GM12878 (cell line): Measurements from ENCODE around the gene ATP1B2. TPM values are rescaled to one million over a fixed set of nuclear protein-coding genes. Genes with fewer than 3 reads are reported as not detected.

Experiments used
- ATAC-seq: fragments of 200-7000 bp; cut with Tn5 transposase; 3 replicates; pipeline ENCODE4 v1.9.1; 2020; ENCODE audit warnings: mild to moderate bottlenecking, moderate library complexity
- BruUV-seq: library from RNA; stranded (reverse); fragments of 400-500 nt; replicated peaks from 2 replicates; lab custom pipeline; 2021; lab: Mats Ljungman, UMichigan
- CTCF ChIA-PET: fragments of 300-600 bp; sonication (Branson Sonifier 250); formaldehyde crosslinking; extraction: SDS; loops from one replicate; lab custom pipeline; 2021; ENCODE audit warnings: inconsistent platforms; lab: Yijun Ruan, JAX
- POLR2A ChIA-PET: fragments of 350-600 bp; formaldehyde crosslinking; extraction: SDS; loops from one replicate; lab custom pipeline; 2021; ENCODE audit warnings: inconsistent platforms; lab: Charles Lee
- RAD21 ChIA-PET: fragments of 300-600 bp; sonication (Branson Sonifier 250); formaldehyde crosslinking; loops from one replicate; lab custom pipeline; 2023; ENCODE audit warnings: antibody characterized with exemption; ENCODE audit not compliant: unreplicated experiment; lab: Charles Lee
- SMC1A ChIA-PET: fragments of 300-600 bp; sonication (Branson Sonifier 250); formaldehyde crosslinking; loops from one replicate; lab custom pipeline; 2023; ENCODE audit not compliant: unreplicated experiment, uncharacterized antibody; lab: Charles Lee
- DNase-seq: peaks from one replicate; pipeline ENCODE4 v3.0.0-alpha.2; 2011; ENCODE audit warnings: low read depth, low spot score
- FAIRE-seq: peaks from 3 replicates; lab custom pipeline; 2011; peaks lifted over from hg19 to GRCh38; lab: Jason Lieb, UNC
- H2AFZ ChIP-seq: 2 replicates; pipeline ENCODE4 v1.6.0; 2011; ENCODE audit warnings: low read depth, low read length, control low read depth; ENCODE audit not compliant: control insufficient read depth
- H3K27ac ChIP-seq: 2 replicates; pipeline ENCODE4 v1.5.1; 2011; ENCODE audit warnings: control low read depth; ENCODE audit not compliant: control insufficient read depth, insufficient read depth
- H3K27me3 ChIP-seq, 2 experiments: replicated peaks in 1 of 2; 2 replicates each; pipeline versions ENCODE4 v1.6.0 to v1.6.1; 2011; ENCODE audit warnings: low read length in 1 of 2; ENCODE audit not compliant: control insufficient read depth in 2 of 2, insufficient read depth in 2 of 2
- H3K36me3 ChIP-seq, 2 experiments: 2 replicates each; pipeline ENCODE4 v1.5.1; 2011; ENCODE audit warnings: low read length in 1 of 2; ENCODE audit not compliant: control insufficient read depth in 2 of 2, insufficient read depth in 2 of 2
- H3K4me1 ChIP-seq: 2 replicates; pipeline ENCODE4 v1.6.1; 2011; ENCODE audit warnings: mild to moderate bottlenecking, low read length, moderate library complexity, mixed read lengths; ENCODE audit not compliant: control insufficient read depth, insufficient read depth
- H3K4me2 ChIP-seq: 2 replicates; pipeline ENCODE4 v1.6.0; 2011; ENCODE audit warnings: control low read depth; ENCODE audit not compliant: control insufficient read depth, insufficient read depth
- H3K4me3 ChIP-seq: fragments of 200-600 bp; sonication (generic); 2 replicates; pipeline ENCODE4 v1.5.1; 2016
- H3K79me2 ChIP-seq: 2 replicates; pipeline ENCODE4 v1.6.0; 2011; ENCODE audit warnings: low read length; ENCODE audit not compliant: control insufficient read depth, insufficient read depth
- H3K9ac ChIP-seq: 2 replicates; pipeline ENCODE4 v1.8.0; 2011; ENCODE audit warnings: low read length, control low read depth, mixed read lengths; ENCODE audit not compliant: control insufficient read depth, insufficient read depth
- H3K9me3 ChIP-seq: replicated peaks from 3 replicates; pipeline ENCODE4 v1.5.1; 2011; ENCODE audit warnings: mild to moderate bottlenecking, low read length; ENCODE audit not compliant: control insufficient read depth, insufficient read depth
- H4K20me1 ChIP-seq: 2 replicates; pipeline ENCODE4 v1.6.0; 2011; ENCODE audit not compliant: control insufficient read depth, insufficient read depth
- CBX5 ChIP-seq: sonication (generic); IDR thresholded peaks from 2 replicates; pipeline ENCODE4 v1.6.1; 2016; ENCODE audit warnings: low read depth, moderate library complexity, mild to moderate bottlenecking, inconsistent platforms
- FOS ChIP-seq: IDR thresholded peaks from 3 replicates; pipeline ENCODE4 v1.6.1; 2011; ENCODE audit warnings: borderline replicate concordance; ENCODE audit not compliant: insufficient read length; ENCODE audit errors: extremely low read depth
- IKZF1 ChIP-seq: fragments of 450-650 bp; conservative IDR thresholded peaks from 2 replicates; pipeline ENCODE4 v1.6.1; 2017; ENCODE audit warnings: antibody characterized with exemption, mild to moderate bottlenecking
- KAT2A ChIP-seq: conservative IDR thresholded peaks from 2 replicates; pipeline ENCODE4 v1.6.1; 2011; ENCODE audit warnings: low read depth, low read length; ENCODE audit not compliant: control insufficient read depth
- MEF2A ChIP-seq: IDR thresholded peaks from 2 replicates; pipeline ENCODE4 v1.6.1; 2011; ENCODE audit warnings: low read depth, mild to moderate bottlenecking, low read length, moderate library complexity; ENCODE audit not compliant: insufficient read depth
- MTA2 ChIP-seq: fragments of 450-650 bp; IDR thresholded peaks from 2 replicates; pipeline ENCODE4 v1.6.1; 2016; ENCODE audit warnings: low read depth, mild to moderate bottlenecking, moderate library complexity
- NBN ChIP-seq: fragments of 450-650 bp; IDR thresholded peaks from 2 replicates; pipeline ENCODE4 v1.6.1; 2016
- NFYA ChIP-seq: IDR thresholded peaks from 2 replicates; pipeline ENCODE4 v1.6.1; 2011; ENCODE audit warnings: low read depth, mild to moderate bottlenecking, low read length, improper control_type of control experiment, borderline replicate concordance
- PAX5 ChIP-seq: IDR thresholded peaks from 2 replicates; pipeline ENCODE4 v1.6.1; 2011; ENCODE audit warnings: low read depth, low read length, borderline replicate concordance
- ZBTB40 ChIP-seq: fragments of 450-650 bp; IDR thresholded peaks from 2 replicates; pipeline ENCODE4 v1.6.1; 2016; ENCODE audit warnings: mild to moderate bottlenecking, moderate library complexity, borderline replicate concordance
- ZNF207 ChIP-seq: fragments of 450-650 bp; IDR thresholded peaks from 2 replicates; pipeline ENCODE4 v1.6.1; 2014; ENCODE audit warnings: antibody characterized with exemption, mild to moderate bottlenecking, borderline replicate concordance
- ZNF384 ChIP-seq: IDR thresholded peaks from 2 replicates; pipeline ENCODE4 v1.6.1; 2012; ENCODE audit warnings: low read depth, mild to moderate bottlenecking, low read length, improper control_type of control experiment, borderline replicate concordance
- WGBS: methylation state at CpG from one replicate; pipeline ENCODE4 v1.1.6; 2016; ENCODE audit warnings: low lambda C conversion rate; ENCODE audit not compliant: insufficient replicate concordance, insufficient coverage; ENCODE audit errors: missing lambda C conversion rate; 5-methylcytosine and 5-hydroxymethylcytosine counted together
- in situ Hi-C: fragments of 300-500 bp; cut with MboI; formaldehyde crosslinking; loops from 9 replicates; pipeline ENCODE4 v1.14.3; 2018; ENCODE audit warnings: mixed read lengths
- intact Hi-C: fragments of 100-400 bp; cut with micrococcal nuclease; formaldehyde crosslinking; loops from one replicate; pipeline ENCODE4 v1.14.2; 2022; ENCODE audit not compliant: unreplicated experiment
- polyA plus RNA-seq, 11 experiments: library from polyadenylated mRNA; depleted of rRNA in 4 of 11; unstranded in 6 of 11; stranded (reverse) in 5 of 11; fragments of >200 nt; fragmentation: Nextera tagmentation in 4 of 11; fragmentation: Illumina TruSeq in 1 of 11; extraction: Ambion mirVana in 4 of 11; extraction: Trizol in 1 of 11; gene quantifications; 1 replicate in 1 of 11; 2 replicates in 10 of 11; pipeline versions ENCODE4 v1.2.1 to v1.2.3, GENCODE V29; 2011 to 2016; ENCODE audit warnings: inconsistent platforms in 2 of 11, missing spikeins in 2 of 11, low read depth in 1 of 11
- total RNA-seq, 4 experiments: library from RNA; depleted of rRNA in 3 of 4; stranded (reverse); fragments of >200 nt in 3 of 4; fragmentation: Illumina TruSeq in 1 of 4; extraction: Trizol in 1 of 4; gene quantifications; 2 replicates each; pipeline versions ENCODE4 v1.2.1 to v1.2.3, GENCODE V29; 2013 to 2021
- TF ChIP-seq, protein P1 (sequence below): IDR thresholded peaks from 2 replicates; pipeline ENCODE4 v1.6.1; 2012; ENCODE audit warnings: low read length, inconsistent platforms
- TF ChIP-seq, protein P2 (sequence below): fragments of 450-650 bp; IDR thresholded peaks from 2 replicates; pipeline ENCODE4 v1.6.1; 2017; ENCODE audit warnings: mild to moderate bottlenecking

ATP1B2 gene
- total and polyA plus RNA-seq, 10 of the 15 experiments (the other 5 are each of a cell fraction or from before 2014, with no cell fraction given), result 0.03 to 0.29 (median 0.15) TPM; not detected in 3

DNA sequence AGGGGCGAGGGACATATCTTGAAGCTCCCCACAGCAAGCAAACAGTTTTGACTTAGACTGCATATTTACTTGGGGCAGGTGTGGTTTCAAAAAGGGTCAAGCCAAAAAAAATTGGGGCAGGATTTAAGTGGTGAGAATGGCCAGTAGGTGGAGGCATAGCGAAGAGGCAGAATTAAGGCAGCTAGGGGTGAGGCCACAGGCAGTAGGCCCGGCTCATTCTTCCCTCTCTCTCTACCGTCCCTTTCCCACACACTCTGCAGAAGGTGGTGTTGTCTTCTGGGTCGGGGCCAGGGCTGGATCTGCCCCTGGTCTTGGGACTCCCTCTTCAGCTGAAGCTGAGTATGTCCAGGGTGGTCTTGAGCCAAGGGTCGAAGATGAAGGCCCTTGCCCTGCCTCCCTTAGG lies 18.2 kb upstream of the ATP1B2 start:
- CTCF ChIA-PET, result interaction anchor here (0.7 to 8.2 kb wide), 21 partner anchors 9 to 428 kb away, joined by 3 to 128 read pairs (median 4); partner anchors contain the start of genes FXR2, TP53 and WRAP53
- in situ Hi-C loops, result no loop called here
- no peak overlapping the region for H3K9ac ChIP-seq
- TF ChIP-seq KAT2A (no peak), ZNF384 (peak; percentile 40; the same call in 1 of the 2 replicates), CBX5 (no peak), NBN (no peak), MTA2 (no peak), NFYA (no peak), MEF2A (no peak), ZNF207 (no peak), ZBTB40 (no peak), IKZF1 (no peak), PAX5 (no peak), FOS (no peak)
- TF ChIP-seq, protein P1, sequence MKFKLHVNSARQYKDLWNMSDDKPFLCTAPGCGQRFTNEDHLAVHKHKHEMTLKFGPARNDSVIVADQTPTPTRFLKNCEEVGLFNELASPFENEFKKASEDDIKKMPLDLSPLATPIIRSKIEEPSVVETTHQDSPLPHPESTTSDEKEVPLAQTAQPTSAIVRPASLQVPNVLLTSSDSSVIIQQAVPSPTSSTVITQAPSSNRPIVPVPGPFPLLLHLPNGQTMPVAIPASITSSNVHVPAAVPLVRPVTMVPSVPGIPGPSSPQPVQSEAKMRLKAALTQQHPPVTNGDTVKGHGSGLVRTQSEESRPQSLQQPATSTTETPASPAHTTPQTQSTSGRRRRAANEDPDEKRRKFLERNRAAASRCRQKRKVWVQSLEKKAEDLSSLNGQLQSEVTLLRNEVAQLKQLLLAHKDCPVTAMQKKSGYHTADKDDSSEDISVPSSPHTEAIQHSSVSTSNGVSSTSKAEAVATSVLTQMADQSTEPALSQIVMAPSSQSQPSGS, result no peak
- TF ChIP-seq, protein P2, sequence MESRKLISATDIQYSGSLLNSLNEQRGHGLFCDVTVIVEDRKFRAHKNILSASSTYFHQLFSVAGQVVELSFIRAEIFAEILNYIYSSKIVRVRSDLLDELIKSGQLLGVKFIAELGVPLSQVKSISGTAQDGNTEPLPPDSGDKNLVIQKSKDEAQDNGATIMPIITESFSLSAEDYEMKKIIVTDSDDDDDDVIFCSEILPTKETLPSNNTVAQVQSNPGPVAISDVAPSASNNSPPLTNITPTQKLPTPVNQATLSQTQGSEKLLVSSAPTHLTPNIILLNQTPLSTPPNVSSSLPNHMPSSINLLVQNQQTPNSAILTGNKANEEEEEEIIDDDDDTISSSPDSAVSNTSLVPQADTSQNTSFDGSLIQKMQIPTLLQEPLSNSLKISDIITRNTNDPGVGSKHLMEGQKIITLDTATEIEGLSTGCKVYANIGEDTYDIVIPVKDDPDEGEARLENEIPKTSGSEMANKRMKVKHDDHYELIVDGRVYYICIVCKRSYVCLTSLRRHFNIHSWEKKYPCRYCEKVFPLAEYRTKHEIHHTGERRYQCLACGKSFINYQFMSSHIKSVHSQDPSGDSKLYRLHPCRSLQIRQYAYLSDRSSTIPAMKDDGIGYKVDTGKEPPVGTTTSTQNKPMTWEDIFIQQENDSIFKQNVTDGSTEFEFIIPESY, result no peak

More for the DNA sequence above, 18.2 kb upstream of the ATP1B2 start:
- 7% methylated on average over 6 of the region's 6 CpGs for WGBS
- intact Hi-C loops, result loop anchor here (5.0 kb wide), 1 partner anchor 45 kb away; no protein-coding TSS in a partner anchor
- H3K27me3 ChIP-seq, result no peaks in the 10 kb centered on the region
- H4K20me1 ChIP-seq, result no peaks in the 10 kb centered on the region
- FAIRE-seq (no peak), ATAC-seq (peak; percentile 77), DNase-seq (no peak)
- POLR2A ChIA-PET, result interaction anchor here (0.5 to 3.9 kb wide), 3 partner anchors 47 to 55 kb away, joined by 3 to 22 read pairs (median 5); partner anchors contain the start of genes MPDU1, TP53 and WRAP53
- H3K27ac ChIP-seq, result no peak overlapping the region
- SMC1A ChIA-PET, result interaction anchor here (0.6 to 1.7 kb wide), 3 partner anchors 53 to 528 kb away, joined by 3 to 20 read pairs (median 8); partner anchors contain the start of genes TP53 and WRAP53
- no peak overlapping the region for H3K4me2 ChIP-seq
- RAD21 ChIA-PET, result interaction anchor here (1.0 to 2.0 kb wide), 2 partner anchors 16 to 55 kb away, joined by 3 to 30 read pairs; partner anchors contain the start of genes TP53 and WRAP53
- H3K9me3 ChIP-seq, result no peaks in the 10 kb centered on the region
- no peaks in the 10 kb centered on the region for H3K4me1 ChIP-seq
- H3K36me3 ChIP-seq, result no peaks in the 10 kb centered on the region
- no peak overlapping the region for H3K4me3 ChIP-seq
- no peaks in the 10 kb centered on the region for H3K79me2 ChIP-seq
- BruUV-seq, result no TSS peak
- peak overlapping the region; percentile 69 for H2AFZ ChIP-seq
